AML-193 (cell line): Measurements from ENCODE around the gene RNF169.
"Not testable (repeated sequence)": the region's sequence is repeated elsewhere in the genome, so short reads cannot be mapped to it uniquely, and the experiment has no call there.

ENCODE experiments used
- DNase-seq, 2 experiments: peaks; one replicate each; lab custom pipeline; 2025; lab: John Stamatoyannopoulos, UW

Gene RNF169

DNA sequence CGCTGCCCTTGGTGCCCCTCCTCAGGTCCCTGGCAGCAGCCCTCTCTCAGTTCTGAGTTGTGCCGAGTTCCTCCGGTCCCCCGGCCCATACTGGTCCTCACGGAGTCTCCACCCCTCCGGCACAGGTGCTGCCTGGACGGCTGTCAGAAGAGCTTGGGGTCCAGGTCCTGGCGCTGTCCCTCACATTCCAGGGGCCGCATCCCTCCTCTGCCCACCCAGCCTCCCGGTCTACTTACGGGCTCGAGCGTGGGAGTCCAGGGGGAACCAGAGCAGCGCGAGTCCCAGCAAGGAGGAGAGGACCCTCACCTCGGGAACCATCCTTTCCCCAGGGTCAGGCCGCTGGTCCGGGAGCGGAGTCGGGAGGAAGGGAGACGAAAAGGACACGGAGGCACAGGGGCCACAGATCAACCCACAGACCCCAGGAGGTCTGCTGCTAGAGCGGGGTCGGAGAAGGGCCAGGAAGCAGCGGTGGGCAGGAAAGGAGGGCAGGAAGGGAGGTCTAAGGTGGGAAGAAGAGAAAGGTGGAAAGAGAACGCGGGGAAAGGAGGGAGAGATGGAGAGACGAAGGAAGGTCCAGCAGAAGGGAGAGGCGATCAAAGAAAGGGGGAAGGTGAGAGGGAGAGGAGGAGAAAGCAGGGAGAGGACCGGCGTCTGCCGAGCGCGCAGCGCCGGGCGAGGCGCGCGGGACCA, 17.9 kb upstream of the RNF169 start:
- no peak for DNase-seq

- no peak for DNase-seq
Measured at GRCh38 chr11:74731301-74732094, 17.2 kb upstream of the RNF169 start, which contains the start of gene CHRDL2. TSS of gene CHRDL2 (minus strand) at chr11:74731426. CDS start at chr11:74730888, 538 bp downstream.

DNA sequence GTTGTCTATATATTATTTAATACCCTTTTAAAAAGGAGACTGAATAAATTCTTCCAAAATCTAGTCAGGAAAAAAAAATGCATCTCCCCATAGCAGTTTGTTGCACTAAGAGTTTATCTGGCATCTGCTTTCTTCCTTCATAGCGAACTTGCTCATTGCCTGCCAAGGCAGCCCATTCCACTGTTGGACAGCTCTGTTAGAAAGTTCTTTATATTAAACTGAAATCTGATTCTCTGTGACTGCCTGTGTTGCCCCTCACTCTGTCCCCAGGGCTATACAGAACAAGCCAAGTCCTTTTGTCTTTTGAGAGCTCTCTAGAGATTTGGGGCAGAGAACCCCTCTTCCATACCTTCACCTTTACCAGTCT, 14.1 kb upstream of the RNF169 start:
- DNase-seq = no peak

DNA sequence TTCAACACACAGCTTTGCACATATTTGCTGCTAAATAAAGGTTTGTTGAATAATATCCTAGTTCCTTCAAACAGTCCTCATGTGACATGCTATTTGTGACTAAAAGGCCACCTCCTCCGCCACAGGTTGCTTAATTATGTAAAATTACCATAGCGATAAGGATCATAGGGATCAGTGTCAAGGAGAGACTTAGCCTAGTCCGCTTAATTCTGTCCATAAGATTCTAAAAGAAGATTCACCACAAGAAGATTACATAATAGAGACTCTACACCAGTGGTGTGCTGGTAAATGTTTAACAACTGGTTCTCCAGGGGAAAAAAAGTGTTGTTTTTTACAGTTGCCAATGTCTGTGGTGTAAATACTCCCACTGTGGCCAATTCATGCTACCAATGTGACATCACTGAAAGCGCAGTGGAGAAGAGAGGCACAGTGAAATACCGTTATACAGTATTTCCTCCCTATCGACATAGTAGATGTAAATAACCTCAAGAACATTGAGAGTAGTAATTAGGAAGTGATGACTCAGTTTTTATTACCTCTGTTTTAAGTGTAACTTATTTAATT, 13.2 kb upstream of the RNF169 start:
- DNase-seq = no peak

GRCh38 chr11:74736031-74736430, 12.6 kb upstream of the RNF169 start:
- DNase-seq = no peak

- peak; percentile 52 to 63 for DNase-seq
Measured at GRCh38 chr11:74739546-74740270, 8.9 kb upstream of the RNF169 start.

GRCh38 chr11:74742070-74742469, 6.6 kb upstream of the RNF169 start:
- no peak for DNase-seq

GRCh38 chr11:74743640-74744039, 5.0 kb upstream of the RNF169 start:
- no peak for DNase-seq

DNA sequence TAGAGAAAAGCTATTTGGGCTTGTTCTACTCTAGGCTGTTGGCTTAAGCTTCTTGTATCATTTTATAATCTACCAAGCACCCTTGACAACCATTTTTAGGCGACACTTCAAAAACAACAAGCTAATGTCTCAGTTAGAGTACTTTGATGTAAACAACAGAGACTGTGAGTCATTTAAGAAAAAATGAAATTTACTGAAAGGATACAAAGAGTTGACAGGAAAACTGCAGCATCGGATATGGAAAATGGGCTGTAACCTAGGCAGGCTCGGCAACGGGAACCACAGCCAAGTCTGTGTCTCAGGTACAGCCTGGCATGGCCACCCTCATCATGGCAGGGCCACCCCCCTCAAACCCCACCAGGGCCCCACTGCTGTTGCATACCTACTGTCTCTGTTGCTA, 4.4 kb upstream of the RNF169 start:
- no peak for DNase-seq

DNA sequence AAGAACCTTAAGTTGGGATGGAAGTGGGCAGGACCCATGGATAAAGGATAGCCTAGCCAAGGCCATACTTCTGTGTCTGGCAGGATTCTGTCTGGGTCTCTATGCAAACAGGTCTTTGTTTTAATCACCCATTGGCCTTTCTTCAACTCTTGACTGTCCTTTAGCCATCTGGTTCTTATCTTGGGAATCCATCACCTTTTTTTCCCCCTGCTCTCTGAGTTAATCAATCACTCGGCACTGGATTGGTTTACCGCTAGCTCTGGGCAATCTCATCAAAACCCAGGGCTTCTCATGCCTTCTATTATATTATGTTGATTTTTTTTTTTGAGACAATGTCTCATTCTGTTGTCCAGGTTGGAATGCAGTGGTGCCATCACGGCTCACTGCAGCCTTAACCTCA, 1.8 kb upstream of the RNF169 start:
- DNase-seq = no peak

- peak; percentile 49 to 56 for DNase-seq
Measured at GRCh38 chr11:74749127-74749964, 697 bp downstream of the RNF169 start.

GRCh38 chr11:74749965-74750296, 1.3 kb downstream of the RNF169 start:
- no peak for DNase-seq

- not testable (repeated sequence) for DNase-seq
Measured at GRCh38 chr11:74750598-74750997, 1.9 kb downstream of the RNF169 start.

DNA sequence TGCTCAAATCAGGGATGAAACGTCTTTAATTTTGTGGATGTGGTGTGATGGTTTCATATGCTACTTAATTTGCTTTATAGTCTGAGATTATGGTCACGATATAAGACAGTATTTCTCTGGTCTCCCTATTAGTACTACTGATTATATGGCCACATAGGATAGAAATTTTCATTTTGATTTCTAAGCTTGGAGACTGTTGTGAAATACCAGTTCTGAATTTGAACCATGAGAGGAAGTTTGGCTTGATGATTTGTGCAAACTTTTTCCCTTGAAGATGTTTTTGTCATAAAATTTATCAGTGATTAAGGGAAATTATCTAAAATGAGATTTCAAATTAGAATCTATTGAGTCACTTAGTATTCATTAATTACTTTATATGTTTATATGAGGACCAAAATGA, 2.7 kb downstream of the RNF169 start:
- peak; percentile 25 to 36 for DNase-seq

GRCh38 chr11:74754507-74755252, 6.0 kb downstream of the RNF169 start:
- DNase-seq = no peak

GRCh38 chr11:74755395-74755995, 6.8 kb downstream of the RNF169 start:
- DNase-seq = no peak

DNA sequence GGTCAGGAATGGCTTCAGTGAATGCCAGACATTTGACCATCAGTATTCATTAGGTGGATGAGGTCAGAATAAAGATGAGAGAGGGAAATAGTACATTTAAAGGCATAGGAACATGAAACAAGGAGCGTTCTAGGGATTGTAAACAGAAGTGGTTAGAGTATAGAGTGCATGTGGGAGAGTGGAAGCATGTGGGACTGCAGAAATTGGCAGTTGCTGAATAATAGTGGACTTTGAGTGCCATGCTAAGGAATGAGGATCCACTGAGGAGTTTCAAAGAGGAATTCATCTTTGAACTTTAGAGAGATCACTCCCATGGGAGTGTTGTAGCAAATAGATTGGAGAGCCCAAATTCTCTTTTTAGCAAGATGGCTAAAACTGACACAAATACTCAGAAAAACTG, 7.9 kb downstream of the RNF169 start:
- no peak for DNase-seq

DNA sequence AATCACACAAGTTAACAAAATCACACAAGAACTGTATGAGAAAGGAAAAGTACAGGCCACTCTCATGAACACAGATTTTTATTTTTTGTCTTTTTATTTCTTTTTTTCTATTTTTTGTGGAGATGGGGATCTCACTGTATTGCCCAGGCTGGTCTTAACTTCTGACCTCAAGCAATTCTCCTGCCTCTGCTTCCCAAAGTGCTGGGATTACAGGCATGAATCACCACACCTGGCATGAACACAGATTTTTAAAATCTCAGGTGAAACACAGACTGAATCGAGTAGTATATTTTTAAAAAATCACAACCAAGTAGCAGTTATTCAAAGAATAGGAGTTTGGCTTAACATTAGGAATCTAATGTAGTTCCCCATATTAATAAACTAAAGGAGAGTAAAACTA, 18.3 kb downstream of the RNF169 start:
- DNase-seq = no peak

- DNase-seq = not testable (repeated sequence)
Measured at GRCh38 chr11:74768172-74768651, 19.6 kb downstream of the RNF169 start.

- DNase-seq = no peak
Measured at GRCh38 chr11:74769055-74769707, 20.5 kb downstream of the RNF169 start.
